Right renal pelvis (tissue), 4 donors: ENCODE measurements around the gene ADORA2A. TPM values are rescaled to one million over a fixed set of nuclear protein-coding genes. Genes with fewer than 3 reads are reported as not detected.
A peak's percentile ranks its signal among the peaks of the same experiment; 100 is the strongest.

Experiments used
- DNase-seq, 4 donors: peaks; one replicate each; pipeline ENCODE4 v3.0.0-alpha.2; 2013; ENCODE audit warnings: low read depth in 4 of 4, low spot score in 3 of 4, missing footprints in 1 of 4
- polyA plus RNA-seq, 4 donors: library from polyadenylated mRNA; unstranded; fragments of 120-200 nt; gene quantifications; one replicate each; pipeline ENCODE4 v1.2.1, GENCODE V29; 2013; ENCODE audit not compliant: insufficient read length in 4 of 4

ADORA2A gene
- polyA plus RNA-seq, 4 donors: 7.6 to 9.1 (median 8.3) TPM

DNA sequence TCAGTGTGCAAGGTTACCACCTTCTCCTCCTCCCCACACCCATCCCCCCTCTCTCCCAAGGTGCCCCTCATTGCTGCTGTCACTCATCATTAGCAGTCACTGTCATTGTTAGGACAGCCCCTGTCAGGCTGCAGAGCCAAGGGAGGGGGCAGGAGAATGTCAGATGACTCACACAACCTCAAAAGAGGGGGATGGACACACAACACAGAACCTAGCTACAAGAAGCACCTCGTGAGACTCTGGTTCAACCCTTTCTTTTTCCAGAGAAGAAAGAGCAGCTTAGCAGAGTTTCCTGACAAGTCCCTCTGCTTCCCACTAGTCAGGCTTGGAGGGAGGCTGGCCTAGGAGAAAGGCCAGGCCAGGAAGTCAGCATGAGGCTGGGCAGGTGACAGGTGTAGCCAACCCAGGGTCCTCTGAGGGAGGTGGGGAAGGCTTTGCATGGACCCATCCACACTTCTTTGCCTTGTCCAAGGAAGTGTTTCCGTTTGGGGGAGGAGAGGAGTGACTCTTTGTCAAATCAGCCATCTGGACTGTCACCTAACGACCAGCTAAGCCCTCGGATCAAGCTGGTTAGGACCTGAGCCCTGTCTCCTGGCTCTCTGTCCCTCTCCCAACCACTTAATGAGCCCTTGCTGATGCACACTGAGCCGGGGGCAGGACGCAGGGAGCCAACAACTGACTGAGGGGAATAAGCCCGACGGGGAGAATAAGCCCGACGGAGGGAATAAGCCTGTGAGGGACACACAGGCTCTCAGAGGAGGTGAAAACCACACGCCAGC is 18.3 kb downstream of the ADORA2A start:
- DNase-seq: no peak

DNA sequence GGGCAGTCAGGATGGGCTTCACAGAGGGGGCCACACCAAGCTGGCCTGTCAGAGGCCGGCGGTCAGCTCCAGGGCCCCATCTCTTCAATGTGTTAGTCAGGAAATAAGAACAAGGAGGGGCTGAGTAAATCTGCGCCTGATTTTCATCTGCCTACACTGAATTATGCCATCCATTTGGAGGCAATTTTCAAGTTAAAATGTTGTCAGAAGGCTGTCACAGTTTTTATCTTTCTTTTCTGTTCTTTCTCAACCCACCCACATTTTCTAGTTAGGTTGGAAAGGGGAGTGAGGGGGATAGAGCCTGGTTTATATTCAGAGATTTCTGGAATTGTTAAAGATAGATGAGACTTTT is 18.8 kb downstream of the ADORA2A start:
- no peak for DNase-seq

GRCh38 chr22:24450610-24451009 is 23.2 kb downstream of the ADORA2A start:
- no peak for DNase-seq

GRCh38 chr22:24451162-24451561 is 23.8 kb downstream of the ADORA2A start:
- DNase-seq: no peak

GRCh38 chr22:24453853-24454252 is 26.5 kb downstream of the ADORA2A start:
- DNase-seq: no peak

DNA sequence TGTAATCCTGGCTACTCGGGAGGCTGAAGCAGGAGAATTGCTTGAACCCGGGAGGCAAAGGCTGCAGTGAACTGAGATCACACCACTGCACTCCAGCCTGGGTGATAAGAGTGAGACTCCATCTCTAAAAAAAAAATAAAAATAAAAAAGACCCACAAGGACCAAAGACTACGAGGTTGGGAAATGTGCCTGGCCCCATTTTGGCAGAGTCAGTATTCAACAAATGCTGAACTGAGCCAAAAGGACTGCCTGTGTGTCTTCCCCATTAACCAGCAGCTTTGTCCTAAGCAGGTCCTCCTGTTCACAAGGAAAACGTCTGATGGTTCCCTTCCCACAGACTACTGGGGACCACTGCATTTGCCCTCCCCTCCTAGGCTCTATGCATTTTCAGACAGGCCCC is 27.6 kb downstream of the ADORA2A start:
- no peak for DNase-seq

- DNase-seq: no peak
These were observed 28.5 kb downstream of the ADORA2A start for GRCh38 chr22:24455751-24456426.

GRCh38 chr22:24457894-24458420 is 30.6 kb downstream of the ADORA2A start:
- no peak for DNase-seq

DNA sequence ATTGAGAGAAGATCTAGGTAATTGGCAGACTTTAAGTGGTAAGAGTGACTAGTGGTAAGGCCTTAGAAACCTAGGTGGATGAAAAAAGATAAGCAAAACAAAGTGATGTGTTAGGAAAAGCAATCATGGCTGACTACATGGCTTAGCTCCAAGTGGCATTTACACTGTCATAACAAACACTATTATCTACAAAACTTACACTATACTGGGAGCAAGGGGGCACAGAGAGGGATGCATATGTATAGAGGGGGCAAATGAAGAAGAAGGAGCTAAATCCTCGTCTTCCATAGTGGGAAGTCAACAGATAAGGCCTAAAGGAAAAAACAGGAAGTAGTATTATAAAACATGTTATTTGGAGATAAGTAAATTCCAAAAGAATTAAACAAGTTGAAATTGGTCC is 32.5 kb downstream of the ADORA2A start:
- DNase-seq: no peak

GRCh38 chr22:24460418-24461089 is 33.2 kb downstream of the ADORA2A start:
- no peak for DNase-seq

GRCh38 chr22:24463071-24463760 is 35.8 kb downstream of the ADORA2A start:
- DNase-seq: no peak

DNA sequence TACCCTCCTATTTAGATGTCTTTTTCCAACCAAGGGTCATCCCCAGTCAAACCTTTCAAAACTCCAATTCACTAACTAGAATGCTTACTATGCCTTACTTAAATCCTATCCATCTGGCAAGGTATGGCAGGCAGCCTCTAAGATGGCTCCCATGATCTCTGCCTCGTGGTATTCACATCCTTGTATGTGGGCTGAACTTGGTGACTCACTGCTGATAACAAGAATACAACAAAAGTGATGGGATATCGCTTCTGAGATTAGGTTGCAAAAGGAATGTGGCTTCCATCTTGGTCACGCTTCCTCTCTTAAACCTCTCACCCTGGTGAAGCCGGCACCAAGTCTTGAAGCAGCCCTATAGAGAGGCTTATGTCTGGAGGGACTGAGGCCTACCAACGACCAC is 38.2 kb downstream of the ADORA2A start:
- DNase-seq: no peak

DNA sequence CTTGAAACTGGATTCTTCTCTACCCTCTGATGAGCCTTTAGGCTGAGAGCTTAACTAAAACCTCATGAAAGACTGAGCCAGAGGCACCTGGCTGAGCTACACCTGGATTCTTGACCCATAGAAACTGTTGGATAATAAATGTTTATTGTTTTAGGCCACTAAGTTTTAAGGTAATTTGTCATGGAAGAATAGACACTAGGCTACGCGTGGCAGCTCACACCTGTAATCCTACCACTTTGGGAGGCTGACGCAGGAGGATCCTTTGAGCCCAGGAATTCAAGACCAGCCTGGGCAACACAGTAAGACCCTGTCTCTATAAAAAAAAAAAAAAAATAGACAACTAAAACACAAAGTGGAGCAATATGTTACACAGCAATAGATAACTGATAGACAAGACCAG is 38.6 kb downstream of the ADORA2A start:
- DNase-seq: no peak

DNA sequence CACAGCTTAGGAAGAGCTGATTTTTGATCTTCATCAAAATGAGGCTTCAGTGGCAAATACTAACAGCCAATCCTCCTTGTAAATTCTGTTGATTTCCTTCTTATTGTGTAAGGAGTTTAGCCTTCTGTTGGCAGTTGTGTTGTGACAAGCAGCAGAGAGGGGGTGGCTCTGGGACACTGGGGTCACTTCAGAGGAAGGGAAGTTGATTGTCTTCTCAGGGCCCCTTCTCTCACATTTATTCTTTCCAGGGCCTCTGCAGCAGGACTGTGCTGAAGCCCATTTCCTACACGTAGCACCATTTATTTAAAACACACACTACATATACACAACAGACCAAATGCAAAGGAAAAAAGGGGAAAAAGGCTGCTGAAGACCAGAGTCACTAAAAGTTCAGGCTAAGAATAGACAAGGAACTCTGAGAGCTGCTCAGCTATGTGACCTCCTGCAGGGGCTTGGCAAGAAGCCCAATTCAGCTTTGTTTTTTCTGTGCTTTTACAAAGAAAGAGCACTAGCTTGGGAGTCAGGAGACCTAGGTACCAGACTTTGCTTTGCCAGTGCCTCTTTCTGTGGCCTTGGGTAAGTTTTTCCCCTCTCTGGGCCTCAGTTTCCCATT is 39.4 kb downstream of the ADORA2A start:
- DNase-seq: peak; percentile 45 to 64 (median 56)

DNA sequence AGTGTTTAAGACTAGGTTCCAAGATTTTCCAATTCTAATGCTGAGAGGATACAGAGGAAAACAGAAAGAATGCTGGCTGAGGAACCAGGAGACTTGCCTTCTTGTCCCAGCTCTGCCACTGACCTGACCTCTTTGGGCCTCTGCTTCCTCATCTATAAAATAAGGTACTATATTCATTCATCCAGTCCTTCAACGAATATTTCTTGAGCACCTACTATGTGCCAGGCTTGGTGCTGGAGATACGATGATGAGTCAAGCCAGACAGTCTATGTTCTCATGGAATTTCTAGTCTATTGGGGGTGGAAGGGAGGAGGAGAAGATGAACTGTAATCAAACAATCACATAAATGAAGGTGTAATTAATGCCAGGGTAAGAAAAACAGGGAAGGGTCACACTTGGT is 39.9 kb downstream of the ADORA2A start:
- DNase-seq: no peak

DNA sequence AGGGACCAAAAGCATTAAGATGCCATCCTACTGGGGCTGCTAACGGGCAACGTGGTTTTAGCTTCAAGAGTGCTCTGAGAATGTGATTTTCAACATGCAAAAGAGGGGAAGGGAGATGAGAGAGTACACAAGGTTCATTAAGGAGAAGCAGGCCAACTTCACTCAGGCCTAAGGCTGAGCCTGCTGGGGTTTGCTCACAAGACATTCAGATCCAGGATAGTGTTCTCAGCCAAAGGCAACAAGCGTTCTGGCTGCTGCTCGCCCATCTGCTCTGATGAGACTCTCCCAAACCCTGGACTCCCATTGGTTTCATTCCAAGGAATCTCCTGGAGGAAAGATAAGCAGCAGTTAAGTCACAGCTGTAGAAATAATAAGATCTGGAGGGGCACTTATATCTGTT is 44.2 kb downstream of the ADORA2A start:
- DNase-seq: no peak

GRCh38 chr22:24473284-24473683 is 45.9 kb downstream of the ADORA2A start:
- no peak for DNase-seq

DNA sequence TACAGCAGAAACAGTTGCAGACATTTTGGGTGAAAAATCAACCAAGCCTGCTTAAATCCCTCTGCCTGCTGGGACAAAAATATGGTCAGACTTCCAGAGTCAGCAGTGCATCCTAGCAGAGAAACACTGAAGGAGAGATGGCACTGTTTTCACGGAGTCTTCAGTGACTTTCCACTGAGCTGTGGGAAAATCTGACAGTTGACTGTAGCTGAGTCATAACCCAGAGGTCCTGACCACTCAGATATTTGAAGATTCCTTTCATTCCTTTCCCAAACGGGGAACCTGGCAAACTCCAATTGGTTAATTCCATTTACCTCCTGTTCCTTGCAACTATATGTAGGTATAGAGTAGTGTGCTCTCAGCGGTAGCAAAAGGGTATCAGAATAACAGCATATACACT is 46.8 kb downstream of the ADORA2A start:
- no peak for DNase-seq

- no peak for DNase-seq
These were observed 47.4 kb downstream of the ADORA2A start for GRCh38 chr22:24474649-24475255.

- no peak for DNase-seq
These were observed 54.2 kb downstream of the ADORA2A start for GRCh38 chr22:24481641-24482040.
